A673 (cell line): ENCODE measurements around the gene ACRV1. TPM values are rescaled to one million over a fixed set of nuclear protein-coding genes. Genes with fewer than 3 reads are reported as not detected.

Experiments
- BruUV-seq: library from RNA; stranded (reverse); fragments of 400-500 nt; replicated peaks from 2 replicates; lab custom pipeline; 2021; lab: Mats Ljungman, UMichigan
- CTCF ChIA-PET: fragments of 300-600 bp; sonication (Branson Sonifier 250); formaldehyde crosslinking; loops from one replicate; lab custom pipeline; 2022; ENCODE audit warnings: antibody characterized with exemption; lab: Charles Lee
- POLR2A ChIA-PET: fragments of 300-600 bp; sonication (Branson Sonifier 250); formaldehyde crosslinking; loops from one replicate; lab custom pipeline; 2022; ENCODE audit warnings: antibody characterized with exemption; ENCODE audit not compliant: low non-redundant PET; lab: Charles Lee
- DNase-seq: peaks from one replicate; pipeline ENCODE4 v3.0.0-alpha.2; 2015; ENCODE audit warnings: low spot score
- H3K27ac ChIP-seq: fragments of 200-600 bp; sonication (generic); 2 replicates; pipeline ENCODE4 v1.5.1; 2016; ENCODE audit warnings: mixed run types, low read depth, mild to moderate bottlenecking, mixed read lengths, antibody characterized with exemption, low read length; ENCODE audit not compliant: poor library complexity, severe bottlenecking
- H3K27me3 ChIP-seq: fragments of 200-600 bp; sonication (generic); replicated peaks from 2 replicates; pipeline ENCODE4 v1.6.1; 2017; ENCODE audit warnings: mixed run types, low read depth, mild to moderate bottlenecking, mixed read lengths, antibody characterized with exemption, low read length; ENCODE audit not compliant: insufficient read depth, poor library complexity
- H3K36me3 ChIP-seq: fragments of 200-600 bp; sonication (generic); 2 replicates; pipeline ENCODE4 v1.6.1; 2016; ENCODE audit warnings: mixed run types, mild to moderate bottlenecking, mixed read lengths, antibody characterized with exemption, low read length; ENCODE audit not compliant: insufficient read depth, poor library complexity, severe bottlenecking
- H3K4me1 ChIP-seq: fragments of 200-600 bp; sonication (generic); 2 replicates; pipeline ENCODE4 v1.6.1; 2017; ENCODE audit warnings: mixed run types, mild to moderate bottlenecking, mixed read lengths, antibody characterized with exemption, low read length; ENCODE audit not compliant: insufficient read depth, poor library complexity, severe bottlenecking
- H3K4me3 ChIP-seq: fragments of 200-600 bp; sonication (generic); 2 replicates; pipeline ENCODE4 v1.5.1; 2016; ENCODE audit warnings: low read depth, mixed run types, mild to moderate bottlenecking, mixed read lengths, low read length; ENCODE audit not compliant: poor library complexity, severe bottlenecking
- H3K9me3 ChIP-seq: fragments of 200-600 bp; sonication (generic); 2 replicates; pipeline ENCODE4 v1.6.1; 2016; ENCODE audit warnings: mixed run types, low read depth, mild to moderate bottlenecking, mixed read lengths, antibody characterized with exemption, low read length; ENCODE audit not compliant: poor library complexity, severe bottlenecking
- CTCF ChIP-seq: fragments of 300-800, 200-600 bp; sonication (generic); conservative IDR thresholded peaks from 2 replicates; pipeline ENCODE4 v1.5.1; 2017; ENCODE audit warnings: low read depth, mild to moderate bottlenecking, antibody characterized with exemption, low read length, moderate library complexity, mixed read lengths
- EZH2 ChIP-seq: fragments of 200-600 bp; sonication (generic); IDR thresholded peaks from 2 replicates; pipeline ENCODE4 v1.6.1; 2017; ENCODE audit warnings: borderline replicate concordance, low read depth, mild to moderate bottlenecking, mixed read lengths, antibody characterized with exemption, low read length; ENCODE audit not compliant: poor library complexity, severe bottlenecking
- intact Hi-C: fragments of 100-400 bp; cut with micrococcal nuclease; formaldehyde crosslinking; loops from one replicate; pipeline ENCODE4 v1.10.0; 2022; ENCODE audit not compliant: unreplicated experiment
- total RNA-seq: library from RNA; stranded (reverse); gene quantifications from 2 replicates; pipeline ENCODE4 v1.2.3, GENCODE V29; 2021

ACRV1 gene
- total RNA-seq, 1 experiment from 2014 or later = not detected

- H3K9me3 ChIP-seq = no peaks in the 10 kb centered on the region
- TF ChIP-seq EZH2 = no peak
- no peak for TF ChIP-seq CTCF
- intact Hi-C loops = no loop called here
- CTCF ChIA-PET = no interaction called here
- no peaks in the 10 kb centered on the region for H3K4me1 ChIP-seq
- no peak overlapping the region for H3K4me3 ChIP-seq
- H3K27ac ChIP-seq = no peak overlapping the region
- DNase-seq = no peak
- H3K27me3 ChIP-seq = no peaks in the 10 kb centered on the region
- H3K36me3 ChIP-seq = peaks cover 38% of the 10 kb centered on the region
- BruUV-seq = no TSS peak
- POLR2A ChIA-PET = no interaction called here
These were observed 5.5 kb downstream of the ACRV1 start for GRCh38 chr11:125675196-125675595.

- Histone ChIP-seq H3K4me1 (no peaks in the 10 kb centered on the region), H3K36me3 (peaks cover 38% of the 10 kb centered on the region), H3K9me3 (no peaks in the 10 kb centered on the region), H3K4me3 (no peak overlapping the region), H3K27me3 (no peaks in the 10 kb centered on the region), H3K27ac (no peak overlapping the region)
- CTCF ChIA-PET = no interaction called here
- no TSS peak for BruUV-seq
- DNase-seq = no peak
- no peak for TF ChIP-seq EZH2
- no peak for TF ChIP-seq CTCF
- POLR2A ChIA-PET = no interaction called here
- intact Hi-C loops = no loop called here
These were observed 6.4 kb downstream of the ACRV1 start for GRCh38 chr11:125674210-125674609.

- no peaks in the 10 kb centered on the region for H3K4me1 ChIP-seq
- CTCF ChIA-PET = no interaction called here
- no peak overlapping the region for H3K4me3 ChIP-seq
- TF ChIP-seq CTCF (no peak), EZH2 (no peak)
- no peak for DNase-seq
- H3K27me3 ChIP-seq = no peaks in the 10 kb centered on the region
- H3K9me3 ChIP-seq = no peaks in the 10 kb centered on the region
- intact Hi-C loops = no loop called here
- POLR2A ChIA-PET = no interaction called here
- BruUV-seq = no TSS peak
- peaks cover 36% of the 10 kb centered on the region for H3K36me3 ChIP-seq
- no peak overlapping the region for H3K27ac ChIP-seq
These were observed 9.1 kb downstream of the ACRV1 start for GRCh38 chr11:125671561-125671960.
